GM21367 (cell line): ENCODE results near the gene NLRP1.
A peak's percentile ranks its signal among the peaks of the same experiment; 100 is the strongest.

Experiments used
- ATAC-seq: cut with Tn5 transposase; IDR thresholded peaks from one replicate; pipeline ENCODE4 v1.9.1; 2021; ENCODE audit not compliant: unreplicated experiment

NLRP1 gene

DNA sequence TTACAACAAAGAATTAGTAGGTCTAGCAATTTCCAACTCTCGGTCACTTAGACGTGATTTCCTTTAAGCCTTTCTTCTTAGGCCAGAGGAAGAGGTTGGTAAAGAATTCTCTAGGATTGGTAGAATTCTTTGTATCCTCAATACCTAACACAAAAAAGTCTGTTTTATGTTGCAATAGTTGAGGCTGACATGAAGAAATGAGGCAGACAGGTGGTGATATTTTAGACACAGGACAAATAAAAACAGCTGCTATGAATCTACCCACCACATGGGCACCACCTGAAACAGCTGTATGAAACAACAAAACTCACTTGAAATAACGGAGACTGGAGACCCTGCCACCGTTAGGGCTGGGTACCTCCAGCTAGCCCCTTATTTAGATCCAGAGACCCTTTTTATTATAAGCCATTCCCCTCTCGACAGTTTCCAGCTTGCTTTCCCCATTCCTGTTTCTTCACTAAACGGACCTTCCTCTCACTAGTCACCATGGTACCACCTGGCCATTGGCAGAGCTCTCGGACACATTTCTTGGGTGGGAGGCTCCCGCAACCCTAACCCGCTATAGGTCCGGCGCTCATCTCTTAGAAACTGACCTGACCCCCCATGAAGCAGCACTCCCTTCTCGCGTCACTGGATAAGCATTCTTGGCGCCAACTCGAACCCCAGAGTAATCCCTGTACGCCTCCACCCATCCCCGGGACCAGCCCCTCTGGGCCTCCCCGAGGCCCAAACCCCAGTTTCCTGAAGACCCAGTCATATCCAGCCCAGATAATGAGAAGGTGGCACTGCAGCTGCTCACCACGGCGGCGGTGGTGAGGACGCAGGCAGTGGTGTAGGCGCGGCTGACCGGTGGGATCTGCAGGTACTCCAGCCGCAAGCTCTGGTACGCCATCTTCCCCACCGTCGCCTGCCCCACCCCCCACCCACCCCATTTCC, 98.8 kb downstream of the NLRP1 start, which contains the start of gene DERL2:
TSS of gene DERL2 (minus strand) at position 909 of the 936 bp plus-strand sequence. CDS start at position 892, 17 bp downstream.
- peak; percentile 6 for ATAC-seq

DNA sequence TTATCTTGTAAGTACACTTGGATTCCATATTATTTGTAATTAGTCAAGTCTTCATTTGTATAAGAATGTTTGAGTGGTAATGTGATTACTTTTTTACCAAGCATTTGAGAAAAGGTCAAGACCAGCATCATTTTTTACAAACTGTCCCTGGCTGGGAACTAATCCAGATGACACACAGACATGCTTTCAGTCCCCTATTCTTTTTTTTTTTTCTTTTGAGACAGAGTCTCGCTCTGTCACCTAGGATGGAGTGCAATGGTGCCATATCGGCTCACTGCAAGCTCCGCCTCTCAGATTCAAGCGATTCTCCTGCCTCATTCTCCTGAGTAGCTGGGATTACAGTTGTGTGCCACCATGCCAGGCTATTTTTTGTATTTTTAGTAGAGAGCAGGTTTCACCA, 102.9 kb downstream of the NLRP1 start:
- ATAC-seq, result no peak

DNA sequence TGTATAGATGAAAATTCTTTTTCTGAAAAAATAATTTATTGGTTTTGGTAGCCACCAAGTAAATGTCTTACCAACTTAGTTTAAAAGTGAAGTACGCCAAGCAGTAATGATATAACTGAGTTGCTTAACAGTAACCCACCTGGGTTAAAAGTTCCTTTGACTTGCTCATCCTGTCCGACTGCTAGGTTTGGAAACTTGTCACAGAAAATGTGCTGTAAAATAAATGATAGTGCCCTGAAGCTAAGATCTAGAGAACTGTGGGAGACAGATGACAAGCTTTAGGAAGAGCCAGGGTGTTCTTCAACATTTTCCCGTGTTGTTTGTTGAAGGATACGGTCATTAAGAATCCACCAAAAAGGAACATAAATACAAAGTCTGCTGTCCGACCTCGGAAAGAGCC, 103.3 kb downstream of the NLRP1 start:
- ATAC-seq, result no peak

DNA sequence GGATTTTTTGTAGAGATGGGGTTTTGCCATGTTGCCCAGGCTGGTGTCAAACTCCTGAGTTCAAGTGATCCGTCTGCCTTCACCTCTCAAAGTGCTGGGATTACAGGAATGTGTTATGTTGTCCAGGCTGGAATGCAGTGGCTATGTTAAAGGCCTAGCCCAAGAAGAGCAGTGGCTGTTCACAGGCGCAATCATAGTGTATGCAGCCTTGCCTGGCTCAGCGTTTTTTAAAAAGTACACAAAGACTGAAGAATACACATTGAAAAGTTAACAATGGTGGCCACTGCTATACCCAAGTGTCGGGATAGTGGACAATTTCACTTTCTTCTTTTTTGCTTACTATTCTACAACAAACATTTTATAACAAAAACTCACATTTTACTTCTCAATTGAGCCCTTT, 105.3 kb downstream of the NLRP1 start:
- no peak for ATAC-seq

DNA sequence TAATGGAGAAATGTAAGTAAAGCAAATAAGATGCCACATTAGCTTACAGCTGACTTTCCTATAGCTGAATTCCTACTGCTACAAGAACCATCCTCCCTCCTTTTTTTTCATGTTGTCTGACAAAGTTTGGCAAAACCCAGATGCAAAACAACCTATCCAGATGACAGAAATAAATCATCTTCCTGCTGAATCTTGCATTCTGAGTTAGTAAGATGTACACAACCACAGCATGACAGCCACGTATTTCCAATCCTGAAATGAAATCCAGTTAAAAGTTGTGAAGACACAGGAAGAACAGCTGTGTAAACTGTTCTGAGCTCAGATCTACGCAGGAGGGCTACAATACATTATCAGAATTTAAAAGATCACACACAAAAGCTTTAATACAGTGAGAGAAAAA, 110.4 kb downstream of the NLRP1 start:
- no peak for ATAC-seq

DNA sequence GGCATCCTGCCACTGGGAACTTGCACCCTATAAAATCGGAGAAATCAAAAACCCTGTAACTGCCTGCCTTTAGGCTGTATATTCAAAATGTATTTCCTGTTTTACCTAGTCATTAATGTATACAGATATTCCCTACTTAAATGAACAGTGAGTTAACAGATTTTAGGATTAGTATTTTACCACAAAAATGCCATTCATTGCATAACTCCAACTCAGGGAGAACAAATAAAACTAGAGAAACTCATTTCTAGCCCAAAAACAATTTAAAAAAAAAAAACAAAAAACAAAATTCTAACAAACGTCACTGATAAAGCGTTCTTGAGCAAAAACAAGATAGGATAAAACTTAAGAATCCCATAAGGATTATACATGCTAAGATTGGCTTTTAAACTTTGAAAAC, 111.8 kb downstream of the NLRP1 start:
- ATAC-seq, result no peak

DNA sequence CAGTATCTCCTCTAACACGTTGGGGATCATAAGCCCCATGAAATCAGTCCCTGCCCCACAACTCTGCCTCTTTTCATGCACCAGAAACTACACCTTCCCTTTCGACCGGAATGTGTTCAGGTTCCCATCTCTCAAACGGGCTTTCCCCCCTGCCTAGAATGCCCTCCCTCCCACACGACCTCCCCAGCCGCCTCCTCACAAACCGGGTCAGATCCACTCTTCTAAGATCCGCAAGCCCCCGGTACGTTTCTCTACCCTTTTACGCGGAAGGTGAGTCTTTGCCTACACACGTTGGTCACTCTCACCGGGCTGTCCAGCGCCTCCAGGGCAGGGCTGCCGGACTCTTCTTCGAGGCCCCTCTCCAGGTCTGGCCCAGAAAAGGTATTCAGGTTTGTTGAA, 116.2 kb downstream of the NLRP1 start:
- peak; percentile 11 for ATAC-seq

DNA sequence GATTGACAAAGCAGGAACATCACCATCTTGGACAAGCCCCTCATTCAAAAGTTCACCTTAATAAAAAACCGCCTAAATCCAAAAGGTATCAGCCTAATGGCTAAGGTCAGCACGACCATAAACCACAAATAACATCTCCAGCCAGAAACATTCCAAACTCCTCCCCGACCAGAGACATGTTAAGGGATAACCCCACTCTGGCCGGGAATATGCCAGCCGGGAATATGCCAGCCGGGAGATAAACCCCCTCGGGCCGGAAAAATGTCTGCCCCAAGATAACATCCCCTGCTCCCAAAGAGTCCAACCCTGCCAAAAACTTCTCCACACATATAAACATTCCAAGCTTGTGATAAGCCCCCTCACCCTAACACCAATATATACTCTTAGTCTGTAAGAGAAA, 116.9 kb downstream of the NLRP1 start:
- no peak for ATAC-seq

DNA sequence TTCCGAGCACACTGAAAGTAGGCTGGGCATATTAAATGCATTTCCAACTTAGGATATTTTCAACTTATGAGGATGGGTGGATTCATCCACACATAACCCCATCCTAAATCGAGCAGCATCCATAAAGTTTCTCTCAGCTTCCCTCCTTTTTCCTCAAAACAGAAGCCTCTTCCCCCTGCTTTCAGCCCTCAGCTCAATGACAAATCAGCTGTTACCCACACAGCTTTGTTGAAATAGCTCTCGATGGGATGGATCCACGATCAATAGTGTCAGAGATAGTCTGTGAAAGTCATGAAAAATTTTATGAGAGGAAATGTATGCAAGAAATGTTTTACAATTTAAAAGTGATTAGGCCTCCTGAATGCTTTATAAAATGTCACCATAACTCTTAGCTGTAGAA, 118.0 kb downstream of the NLRP1 start:
- no peak for ATAC-seq

DNA sequence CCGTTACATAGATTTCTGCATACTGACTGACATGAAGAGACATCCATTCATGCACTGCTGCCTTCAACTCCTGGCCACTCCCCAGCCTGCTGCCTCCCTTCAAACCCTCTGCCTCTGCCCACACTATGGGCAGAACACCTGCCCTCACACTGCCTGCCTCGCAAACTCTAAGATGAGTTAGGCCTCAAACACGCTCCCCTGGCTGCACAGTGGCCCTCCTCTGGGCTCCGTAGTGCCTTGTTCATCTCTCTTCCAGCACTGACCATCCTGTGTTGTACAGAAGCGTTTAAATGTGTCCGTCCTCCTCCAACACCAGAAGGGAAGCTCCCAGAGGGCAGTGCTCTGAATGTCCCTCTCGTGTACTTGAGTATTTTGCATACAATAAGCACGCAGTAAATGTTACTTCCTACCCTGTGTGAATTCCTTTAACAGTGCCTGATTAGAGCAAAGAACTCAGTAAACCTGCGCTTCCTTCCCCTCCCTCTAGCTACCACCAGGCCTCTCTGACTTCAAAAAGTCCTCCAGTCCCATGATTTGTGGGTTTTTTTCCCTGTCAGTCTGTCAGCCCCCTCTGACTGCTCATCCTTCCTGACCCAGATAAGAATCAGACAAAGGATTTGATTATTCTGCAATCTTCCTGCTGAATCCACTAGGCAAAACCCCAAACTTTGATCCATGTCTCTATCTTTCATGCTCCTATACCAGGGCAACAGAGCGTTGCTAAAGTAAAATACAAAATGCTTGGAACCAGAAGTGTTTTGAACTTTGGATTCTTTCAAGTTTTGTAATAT, 119.4 kb downstream of the NLRP1 start:
- no peak for ATAC-seq
